GM18520 (cell line): ENCODE results near the gene IRGC.

Source experiments
- ATAC-seq: cut with Tn5 transposase; IDR thresholded peaks from one replicate; pipeline ENCODE4 v1.9.1; 2021; ENCODE audit not compliant: unreplicated experiment

Gene IRGC

DNA sequence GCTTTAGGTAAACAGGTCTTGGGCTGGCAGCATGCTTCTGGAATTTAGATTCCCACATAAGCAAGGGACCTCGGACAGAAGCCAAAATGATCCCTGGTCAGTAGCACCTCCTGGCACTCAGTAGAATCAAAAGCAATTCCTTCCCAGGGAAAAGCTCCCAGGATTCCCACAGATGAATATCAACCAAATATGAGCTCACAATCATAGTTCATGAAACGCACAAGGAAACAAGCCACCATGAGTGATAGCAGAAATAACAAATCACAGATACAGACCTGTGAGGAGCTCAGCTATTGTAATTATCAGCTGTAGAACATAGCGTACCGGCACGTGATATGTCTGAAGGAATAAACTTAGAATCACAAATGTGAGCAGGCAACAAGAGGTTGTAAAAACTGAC lies 24.1 kb upstream of the IRGC start:
- no peak for ATAC-seq

DNA sequence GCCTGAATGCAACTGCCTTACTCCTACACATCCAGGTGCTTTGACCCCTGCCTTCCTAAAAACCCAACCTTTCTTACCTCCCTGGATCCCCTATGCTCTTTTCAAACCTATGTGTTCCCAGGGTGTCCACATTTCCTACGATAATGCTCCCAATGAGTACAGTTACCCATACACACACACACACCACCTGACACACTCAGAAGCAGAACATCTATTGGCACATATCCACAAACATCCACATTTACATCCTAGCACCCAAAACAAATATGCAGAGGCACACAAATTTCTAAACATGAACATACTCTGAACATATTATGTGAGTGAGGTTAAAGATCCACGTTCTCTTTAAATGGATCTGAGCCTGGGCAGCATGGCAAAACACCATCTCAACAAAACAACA lies 23.5 kb upstream of the IRGC start:
- no peak for ATAC-seq

GRCh38 chr19:43692877-43693276 lies 23.0 kb upstream of the IRGC start:
- no peak for ATAC-seq

DNA sequence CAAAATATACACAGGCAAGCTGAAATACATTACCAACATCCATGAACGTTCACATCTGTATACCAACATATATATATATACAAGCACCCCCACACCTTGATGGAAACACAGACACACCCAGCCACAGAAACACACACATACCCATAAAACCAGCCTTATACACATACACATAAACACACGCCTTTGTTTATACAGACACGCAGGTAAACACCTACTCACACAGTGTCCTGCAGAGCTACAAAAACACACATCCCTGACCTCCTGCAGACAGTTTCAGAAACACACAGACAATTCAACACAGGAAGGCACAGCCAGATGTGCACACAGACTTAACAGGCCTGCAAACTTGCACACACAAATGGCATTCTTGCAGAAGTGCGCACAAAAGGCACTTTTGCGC lies 21.3 kb upstream of the IRGC start:
- ATAC-seq = no peak

DNA sequence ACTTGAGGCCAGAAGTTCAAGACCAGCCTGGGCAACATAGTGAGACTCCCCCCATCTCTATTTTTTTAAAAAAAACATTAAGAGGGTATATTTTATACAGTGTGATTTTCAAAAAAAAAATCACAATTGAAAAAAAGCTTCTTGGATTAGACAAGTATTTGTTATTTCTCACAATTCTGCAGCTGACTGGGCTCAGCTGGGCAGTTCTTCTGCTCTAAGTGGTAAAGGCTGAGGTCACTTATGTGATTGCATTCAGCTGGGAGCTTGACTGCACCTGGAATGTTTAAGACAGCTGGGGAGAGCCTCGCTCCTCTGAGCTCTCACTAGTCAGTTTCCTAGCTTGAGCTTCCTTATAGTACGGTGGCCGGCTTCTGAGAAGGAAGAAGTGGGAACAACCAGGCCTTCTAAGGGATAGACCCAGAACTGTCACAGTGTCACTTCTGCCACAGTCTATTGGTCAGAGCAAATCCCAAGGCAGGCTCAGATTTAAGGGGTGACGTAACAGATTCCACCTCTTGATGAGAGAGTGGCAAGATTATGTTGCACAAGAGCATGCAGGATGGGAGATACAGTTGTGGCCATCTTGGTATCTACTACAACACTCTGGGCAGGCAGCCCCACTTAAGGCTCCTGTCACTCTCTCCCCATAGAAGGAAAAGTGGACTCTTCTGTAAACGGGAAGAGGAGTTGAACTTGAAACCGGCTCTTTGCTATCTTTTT lies 19.7 kb upstream of the IRGC start:
- no peak for ATAC-seq

- ATAC-seq = no peak
These were observed 18.6 kb upstream of the IRGC start for GRCh38 chr19:43697295-43697694.

DNA sequence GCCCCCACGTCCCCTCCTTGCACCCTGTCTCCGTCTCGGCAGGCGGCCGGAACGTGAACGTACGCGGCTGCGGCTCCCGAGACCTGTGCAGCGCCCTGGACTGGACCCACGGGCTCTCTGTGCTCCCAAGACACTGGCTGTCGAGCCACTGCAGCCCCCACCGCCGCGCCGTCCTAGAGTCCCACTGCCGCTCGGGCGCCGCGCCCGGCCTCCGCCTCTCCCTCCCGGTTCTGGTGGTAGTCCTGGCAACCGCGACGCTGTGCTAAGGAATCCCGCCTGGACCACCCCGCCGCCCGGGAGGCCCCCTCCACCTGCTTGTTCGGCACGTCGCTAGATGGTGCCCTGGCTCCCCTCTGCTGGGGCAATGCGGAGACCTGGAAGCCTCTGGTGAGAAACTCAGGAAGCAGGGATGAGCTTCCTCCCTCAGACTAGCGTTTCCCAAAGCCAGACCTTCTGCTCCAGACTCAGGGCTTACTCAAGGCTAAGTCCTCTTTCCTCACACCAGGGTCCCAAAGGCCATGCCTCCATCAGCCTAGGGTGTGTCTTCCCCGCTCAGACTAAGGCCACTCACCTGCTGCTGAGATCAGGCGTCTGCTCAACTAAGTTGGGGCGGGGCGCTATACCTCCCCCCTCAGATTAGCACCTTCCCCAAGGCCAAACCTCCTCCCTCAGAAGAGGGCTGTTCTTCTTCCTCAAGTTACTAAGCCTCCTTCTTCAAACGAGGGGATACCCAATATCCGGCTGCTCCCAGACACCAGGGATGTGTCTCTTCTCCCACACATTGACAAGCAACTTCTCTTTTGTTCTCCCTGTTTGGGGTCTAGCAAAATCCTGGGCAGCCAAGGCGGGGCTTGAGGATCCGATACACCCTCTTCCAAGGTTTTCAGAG lies 16.1 kb upstream of the IRGC start:
- ATAC-seq = no peak

GRCh38 chr19:43700395-43701000 lies 15.4 kb upstream of the IRGC start:
- ATAC-seq = no peak

DNA sequence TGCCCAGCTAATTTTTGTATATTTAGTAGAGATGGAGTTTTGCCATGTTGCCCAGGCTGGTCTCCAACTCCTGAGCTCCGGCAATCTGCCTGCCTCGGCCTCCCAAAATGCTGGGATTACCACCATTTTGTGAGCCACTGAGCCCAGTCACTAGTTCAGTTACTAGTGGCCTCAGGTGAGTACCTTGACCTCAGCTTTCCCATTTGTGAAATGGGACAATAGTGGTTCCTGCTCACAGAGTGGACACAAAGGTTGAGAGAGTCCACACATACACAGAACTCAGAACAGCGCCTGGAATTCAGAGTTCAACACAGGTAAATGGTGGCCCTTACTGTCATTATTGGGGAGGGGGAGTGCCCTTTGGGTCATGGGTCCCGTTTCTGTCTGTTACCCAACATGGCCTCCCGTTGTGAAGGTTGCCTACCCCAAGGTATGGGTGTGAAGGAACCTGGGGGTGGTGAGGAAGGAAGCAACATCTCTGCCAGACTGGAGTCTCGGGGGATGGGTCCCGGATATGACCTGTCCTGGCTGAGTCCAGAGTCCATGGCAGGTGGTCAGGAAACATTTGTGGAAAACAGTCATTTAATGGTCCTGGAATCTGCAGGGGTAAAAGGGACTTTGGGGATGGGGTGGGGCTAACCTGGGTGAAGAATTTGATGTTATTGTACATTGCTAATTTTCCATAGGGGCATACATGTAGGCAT lies 11.7 kb upstream of the IRGC start:
- no peak for ATAC-seq

GRCh38 chr19:43705729-43706128 lies 10.1 kb upstream of the IRGC start:
- ATAC-seq = no peak

DNA sequence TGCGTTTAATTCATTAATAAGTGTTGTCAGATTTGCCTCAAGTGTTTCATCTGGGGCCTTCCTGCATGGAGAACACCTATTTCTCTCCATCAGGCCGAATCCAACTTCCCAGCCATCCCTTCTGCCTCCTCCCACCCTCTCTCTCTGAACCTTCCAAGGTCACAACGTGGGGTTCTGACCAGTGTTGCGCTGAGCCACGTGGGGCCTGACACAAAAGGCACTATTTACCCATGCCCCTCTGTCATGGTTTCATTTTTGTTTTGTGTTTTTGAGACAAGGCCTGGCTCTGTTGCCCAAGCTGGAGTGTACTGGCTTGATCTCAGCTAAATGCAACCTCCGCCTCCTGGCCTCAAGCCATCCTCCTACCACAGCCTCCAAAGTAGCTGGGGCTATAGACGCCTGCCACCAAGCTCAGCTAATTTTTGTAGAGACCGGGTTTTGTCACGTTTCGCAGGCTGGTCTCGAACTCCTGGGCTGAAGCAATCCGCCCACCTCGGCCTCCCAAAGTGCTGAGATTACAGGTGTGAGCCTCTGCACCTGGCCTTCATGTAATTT lies 8.6 kb upstream of the IRGC start:
- no peak for ATAC-seq

DNA sequence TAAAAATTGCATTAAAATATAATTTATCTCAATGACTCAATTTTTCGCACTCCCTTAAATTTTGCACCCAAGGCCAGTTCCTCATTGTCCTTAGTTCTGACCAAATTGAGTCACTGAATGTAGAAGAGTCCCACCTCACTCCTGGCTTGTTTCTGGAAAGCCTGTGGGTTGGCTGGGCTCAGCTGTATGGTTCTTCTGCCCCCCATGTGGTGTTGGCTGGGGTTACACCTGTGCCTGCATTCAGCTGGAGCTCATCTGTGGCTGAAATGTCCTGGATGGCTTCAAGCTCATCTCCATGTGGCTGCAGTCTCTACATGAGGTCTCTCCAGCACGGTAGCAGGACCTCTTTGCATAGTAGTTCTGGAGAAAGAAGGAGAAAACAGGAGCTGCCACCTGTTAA lies 7.2 kb upstream of the IRGC start:
- no peak for ATAC-seq

GRCh38 chr19:43711751-43712355 lies 4.0 kb upstream of the IRGC start:
- no peak for ATAC-seq

GRCh38 chr19:43713208-43713607 lies 2.7 kb upstream of the IRGC start:
- no peak for ATAC-seq

- ATAC-seq = no peak
These were observed 2.9 kb downstream of the IRGC start for GRCh38 chr19:43718627-43719377.

- ATAC-seq = no peak
These were observed 3.5 kb downstream of the IRGC start for GRCh38 chr19:43719378-43719868.

- no peak for ATAC-seq
These were observed 4.0 kb downstream of the IRGC start for GRCh38 chr19:43719918-43720317.

DNA sequence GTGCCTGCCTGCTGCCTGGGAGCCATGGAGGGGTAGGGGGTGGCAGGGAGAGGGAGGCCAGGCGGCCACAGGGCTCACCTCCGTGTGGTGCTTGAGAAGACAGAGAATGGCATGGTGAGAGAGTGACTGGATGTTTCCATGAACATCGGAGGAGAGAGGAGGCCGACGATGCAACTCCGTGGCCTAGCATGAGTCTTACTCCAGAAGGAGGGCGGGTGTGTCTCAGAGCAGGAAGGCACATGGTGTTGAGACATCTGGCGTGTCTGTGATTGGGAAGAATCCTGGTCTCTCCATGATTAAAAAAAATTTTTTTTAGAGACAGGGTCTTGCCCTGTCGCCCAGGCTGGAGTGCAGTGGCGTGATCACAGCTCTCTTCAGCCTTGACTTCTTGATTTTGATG lies 5.1 kb downstream of the IRGC start:
- ATAC-seq = no peak

DNA sequence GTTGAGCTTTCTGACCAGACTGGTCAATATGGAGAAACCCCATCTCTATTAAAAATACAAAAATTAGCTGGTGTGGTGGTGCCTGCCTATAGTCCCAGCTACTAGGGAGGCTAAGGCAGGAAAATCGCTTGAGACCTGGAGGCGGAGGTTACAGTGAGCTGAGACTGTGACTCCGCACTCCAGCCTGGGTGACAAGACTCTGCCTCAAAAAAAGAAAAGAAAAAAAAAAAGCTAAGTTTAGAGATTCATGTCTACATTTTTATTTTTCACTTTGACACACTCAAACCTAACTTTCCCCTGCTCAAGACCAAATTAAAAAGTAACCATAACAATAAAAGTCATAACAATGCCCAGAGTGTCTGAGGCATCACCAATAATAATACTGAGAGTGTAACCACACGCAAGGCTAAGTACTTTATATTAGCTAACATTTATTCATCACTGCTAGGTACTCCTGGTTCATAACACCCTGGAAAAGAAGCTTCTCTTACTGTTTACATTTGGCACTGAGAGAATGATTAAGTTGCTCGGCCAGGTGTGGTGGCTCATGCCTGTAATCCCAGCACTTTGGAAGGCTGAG lies 5.7 kb downstream of the IRGC start:
- no peak for ATAC-seq
